OCI-M2 (cell line): Measurements from ENCODE around the gene NAT16.
"Not testable (repeated sequence)": the region's sequence is repeated elsewhere in the genome, so short reads cannot be mapped to it uniquely, and the experiment has no call there.

ENCODE experiments used
- DNase-seq: peaks from one replicate; lab custom pipeline; 2025; ENCODE audit not compliant: unreplicated experiment; lab: John Stamatoyannopoulos, UW

Gene NAT16

GRCh38 chr7:101202603-101202918 lies 22.5 kb upstream of the NAT16 start:
- no peak for DNase-seq

GRCh38 chr7:101201695-101202602 lies 21.9 kb upstream of the NAT16 start:
- no peak for DNase-seq

- DNase-seq: no peak
Observed at GRCh38 chr7:101200862-101201599, 20.9 kb upstream of the NAT16 start, which contains the start of gene MOGAT3. TSS of gene MOGAT3 (minus strand) at chr7:101201036. CDS start at chr7:101200854, 182 bp downstream.

GRCh38 chr7:101200504-101200861 lies 20.4 kb upstream of the NAT16 start:
- no peak for DNase-seq

GRCh38 chr7:101199522-101199921 lies 19.4 kb upstream of the NAT16 start:
- DNase-seq: not testable (repeated sequence)

GRCh38 chr7:101198476-101198875 lies 18.4 kb upstream of the NAT16 start:
- DNase-seq: no peak

GRCh38 chr7:101197991-101198390 lies 17.9 kb upstream of the NAT16 start:
- DNase-seq: no peak

- DNase-seq: no peak
Observed at GRCh38 chr7:101195884-101196283, 15.8 kb upstream of the NAT16 start.

GRCh38 chr7:101189109-101189508 lies 9.0 kb upstream of the NAT16 start:
- DNase-seq: no peak

GRCh38 chr7:101186844-101187428 lies 6.8 kb upstream of the NAT16 start:
- DNase-seq: no peak

GRCh38 chr7:101186194-101186593 lies 6.1 kb upstream of the NAT16 start:
- no peak for DNase-seq

- no peak for DNase-seq
Observed at GRCh38 chr7:101185258-101185839, 5.3 kb upstream of the NAT16 start.

GRCh38 chr7:101179713-101180112 lies 380 bp downstream of the NAT16 start:
- DNase-seq: no peak

GRCh38 chr7:101179117-101179516 lies 976 bp downstream of the NAT16 start:
- DNase-seq: no peak

GRCh38 chr7:101177644-101178043 lies 2.4 kb downstream of the NAT16 start:
- DNase-seq: no peak

- no peak for DNase-seq
Observed at GRCh38 chr7:101175664-101176063, 4.4 kb downstream of the NAT16 start.

GRCh38 chr7:101174322-101174854 lies 5.7 kb downstream of the NAT16 start:
- DNase-seq: no peak

GRCh38 chr7:101173752-101174244 lies 6.3 kb downstream of the NAT16 start:
- DNase-seq: no peak

GRCh38 chr7:101172854-101173751 lies 7.0 kb downstream of the NAT16 start:
- no peak for DNase-seq
